GM12878 (cell line): ENCODE results near the gene SMAD2.

ENCODE experiments used
- EGR1 ChIP-seq, 2 experiments: IDR thresholded peaks; 1 replicate in 1 of 2; 2 replicates in 1 of 2; pipeline ENCODE4 v1.6.1; 2011 to 2012; ENCODE audit warnings: low read depth in 2 of 2, low read length in 2 of 2, borderline replicate concordance in 1 of 2, mild to moderate bottlenecking in 1 of 2, moderate library complexity in 1 of 2
- NFYB ChIP-seq: IDR thresholded peaks from 2 replicates; pipeline ENCODE4 v1.6.1; 2011; ENCODE audit warnings: low read depth, mild to moderate bottlenecking, low read length, improper control_type of control experiment, moderate library complexity; ENCODE audit not compliant: insufficient read depth
- TAF1 ChIP-seq: IDR thresholded peaks from 2 replicates; pipeline ENCODE4 v1.6.1; 2011; ENCODE audit warnings: mild to moderate bottlenecking, low read depth, low read length, borderline replicate concordance
- TARDBP ChIP-seq: IDR thresholded peaks from 2 replicates; pipeline ENCODE4 v1.6.1; 2016; ENCODE audit warnings: borderline replicate concordance
- ZNF207 ChIP-seq: fragments of 450-650 bp; IDR thresholded peaks from 2 replicates; pipeline ENCODE4 v1.6.1; 2014; ENCODE audit warnings: antibody characterized with exemption, mild to moderate bottlenecking, borderline replicate concordance
- TF ChIP-seq, protein P1 (sequence below): IDR thresholded peaks from 2 replicates; pipeline ENCODE4 v1.6.1; 2012; ENCODE audit warnings: mild to moderate bottlenecking, low read depth, low read length
- TF ChIP-seq, protein P2 (sequence below), 3 experiments: IDR thresholded peaks in 2 of 3; conservative IDR thresholded peaks in 1 of 3; 2 replicates each; pipeline ENCODE4 v1.5.1; 2011; ENCODE audit warnings: low read depth in 3 of 3, low read length in 3 of 3, mild to moderate bottlenecking in 3 of 3, control low read depth in 2 of 3, moderate library complexity in 2 of 3, inconsistent platforms in 1 of 3, mixed read lengths in 1 of 3; ENCODE audit not compliant: control insufficient read depth in 2 of 3, insufficient read depth in 1 of 3; ENCODE audit errors: extremely low read depth in 1 of 3
- TF ChIP-seq, protein P3 (sequence below): fragments of 450-650 bp; IDR thresholded peaks from 2 replicates; pipeline ENCODE4 v1.6.1; 2018; ENCODE audit warnings: mild to moderate bottlenecking, low read depth, moderate library complexity; ENCODE audit not compliant: partially characterized antibody

DNA sequence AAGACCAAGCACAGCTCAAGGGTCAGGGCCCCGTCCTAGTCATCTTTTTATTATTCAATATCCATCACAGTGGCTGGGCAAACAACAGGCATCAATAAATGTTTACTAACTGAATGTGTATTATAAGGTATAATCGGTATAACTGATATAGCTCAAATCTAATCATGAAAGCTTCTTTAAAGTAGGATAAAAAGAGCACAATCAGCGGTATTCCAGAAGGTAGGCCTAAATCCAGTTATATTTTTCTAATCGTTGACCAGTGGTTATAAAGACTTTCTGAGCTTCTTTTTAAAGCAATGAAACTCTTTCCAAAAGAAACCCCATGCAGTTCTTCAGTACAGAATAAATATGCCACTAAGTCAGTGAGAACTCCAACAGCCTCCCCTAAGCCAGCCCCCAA lies 92.1 kb downstream of the SMAD2 start:
- TF ChIP-seq TARDBP = no peak
- TF ChIP-seq, protein P1, sequence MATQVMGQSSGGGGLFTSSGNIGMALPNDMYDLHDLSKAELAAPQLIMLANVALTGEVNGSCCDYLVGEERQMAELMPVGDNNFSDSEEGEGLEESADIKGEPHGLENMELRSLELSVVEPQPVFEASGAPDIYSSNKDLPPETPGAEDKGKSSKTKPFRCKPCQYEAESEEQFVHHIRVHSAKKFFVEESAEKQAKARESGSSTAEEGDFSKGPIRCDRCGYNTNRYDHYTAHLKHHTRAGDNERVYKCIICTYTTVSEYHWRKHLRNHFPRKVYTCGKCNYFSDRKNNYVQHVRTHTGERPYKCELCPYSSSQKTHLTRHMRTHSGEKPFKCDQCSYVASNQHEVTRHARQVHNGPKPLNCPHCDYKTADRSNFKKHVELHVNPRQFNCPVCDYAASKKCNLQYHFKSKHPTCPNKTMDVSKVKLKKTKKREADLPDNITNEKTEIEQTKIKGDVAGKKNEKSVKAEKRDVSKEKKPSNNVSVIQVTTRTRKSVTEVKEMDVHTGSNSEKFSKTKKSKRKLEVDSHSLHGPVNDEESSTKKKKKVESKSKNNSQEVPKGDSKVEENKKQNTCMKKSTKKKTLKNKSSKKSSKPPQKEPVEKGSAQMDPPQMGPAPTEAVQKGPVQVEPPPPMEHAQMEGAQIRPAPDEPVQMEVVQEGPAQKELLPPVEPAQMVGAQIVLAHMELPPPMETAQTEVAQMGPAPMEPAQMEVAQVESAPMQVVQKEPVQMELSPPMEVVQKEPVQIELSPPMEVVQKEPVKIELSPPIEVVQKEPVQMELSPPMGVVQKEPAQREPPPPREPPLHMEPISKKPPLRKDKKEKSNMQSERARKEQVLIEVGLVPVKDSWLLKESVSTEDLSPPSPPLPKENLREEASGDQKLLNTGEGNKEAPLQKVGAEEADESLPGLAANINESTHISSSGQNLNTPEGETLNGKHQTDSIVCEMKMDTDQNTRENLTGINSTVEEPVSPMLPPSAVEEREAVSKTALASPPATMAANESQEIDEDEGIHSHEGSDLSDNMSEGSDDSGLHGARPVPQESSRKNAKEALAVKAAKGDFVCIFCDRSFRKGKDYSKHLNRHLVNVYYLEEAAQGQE = no peak
- TF ChIP-seq TAF1 = no peak
- TF ChIP-seq EGR1 (IDR thresholded peaks at IDR 0.05; ENCODE audit: borderline replicate concordance in 1 of 2, low read depth in 2 of 2, low read length in 2 of 2) = no peak
- TF ChIP-seq, protein P2, sequence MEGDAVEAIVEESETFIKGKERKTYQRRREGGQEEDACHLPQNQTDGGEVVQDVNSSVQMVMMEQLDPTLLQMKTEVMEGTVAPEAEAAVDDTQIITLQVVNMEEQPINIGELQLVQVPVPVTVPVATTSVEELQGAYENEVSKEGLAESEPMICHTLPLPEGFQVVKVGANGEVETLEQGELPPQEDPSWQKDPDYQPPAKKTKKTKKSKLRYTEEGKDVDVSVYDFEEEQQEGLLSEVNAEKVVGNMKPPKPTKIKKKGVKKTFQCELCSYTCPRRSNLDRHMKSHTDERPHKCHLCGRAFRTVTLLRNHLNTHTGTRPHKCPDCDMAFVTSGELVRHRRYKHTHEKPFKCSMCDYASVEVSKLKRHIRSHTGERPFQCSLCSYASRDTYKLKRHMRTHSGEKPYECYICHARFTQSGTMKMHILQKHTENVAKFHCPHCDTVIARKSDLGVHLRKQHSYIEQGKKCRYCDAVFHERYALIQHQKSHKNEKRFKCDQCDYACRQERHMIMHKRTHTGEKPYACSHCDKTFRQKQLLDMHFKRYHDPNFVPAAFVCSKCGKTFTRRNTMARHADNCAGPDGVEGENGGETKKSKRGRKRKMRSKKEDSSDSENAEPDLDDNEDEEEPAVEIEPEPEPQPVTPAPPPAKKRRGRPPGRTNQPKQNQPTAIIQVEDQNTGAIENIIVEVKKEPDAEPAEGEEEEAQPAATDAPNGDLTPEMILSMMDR (IDR thresholded peaks at IDR 0.05 in 2 of 3, conservative IDR thresholded peaks at IDR 0.05 in 1 of 3; ENCODE audit: control insufficient read depth in 2 of 3, extremely low read depth in 1 of 3, insufficient read depth in 1 of 3, low read depth in 3 of 3, low read length in 3 of 3) = no peak
- no peak for TF ChIP-seq ZNF207
- TF ChIP-seq, protein P3, sequence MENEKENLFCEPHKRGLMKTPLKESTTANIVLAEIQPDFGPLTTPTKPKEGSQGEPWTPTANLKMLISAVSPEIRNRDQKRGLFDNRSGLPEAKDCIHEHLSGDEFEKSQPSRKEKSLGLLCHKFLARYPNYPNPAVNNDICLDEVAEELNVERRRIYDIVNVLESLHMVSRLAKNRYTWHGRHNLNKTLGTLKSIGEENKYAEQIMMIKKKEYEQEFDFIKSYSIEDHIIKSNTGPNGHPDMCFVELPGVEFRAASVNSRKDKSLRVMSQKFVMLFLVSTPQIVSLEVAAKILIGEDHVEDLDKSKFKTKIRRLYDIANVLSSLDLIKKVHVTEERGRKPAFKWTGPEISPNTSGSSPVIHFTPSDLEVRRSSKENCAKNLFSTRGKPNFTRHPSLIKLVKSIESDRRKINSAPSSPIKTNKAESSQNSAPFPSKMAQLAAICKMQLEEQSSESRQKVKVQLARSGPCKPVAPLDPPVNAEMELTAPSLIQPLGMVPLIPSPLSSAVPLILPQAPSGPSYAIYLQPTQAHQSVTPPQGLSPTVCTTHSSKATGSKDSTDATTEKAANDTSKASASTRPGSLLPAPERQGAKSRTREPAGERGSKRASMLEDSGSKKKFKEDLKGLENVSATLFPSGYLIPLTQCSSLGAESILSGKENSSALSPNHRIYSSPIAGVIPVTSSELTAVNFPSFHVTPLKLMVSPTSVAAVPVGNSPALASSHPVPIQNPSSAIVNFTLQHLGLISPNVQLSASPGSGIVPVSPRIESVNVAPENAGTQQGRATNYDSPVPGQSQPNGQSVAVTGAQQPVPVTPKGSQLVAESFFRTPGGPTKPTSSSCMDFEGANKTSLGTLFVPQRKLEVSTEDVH = no peak
- TF ChIP-seq NFYB = no peak
